Esophagus muscularis mucosa (tissue), 4 donors: Measurements from ENCODE around the gene EFHC1.

Experiments used
- EP300 ChIP-seq: sonication (generic); formaldehyde crosslinking; IDR thresholded peaks from one replicate; pipeline ENCODE4 v1.6.1; 2017; ENCODE audit warnings: antibody characterized with exemption
- POLR2A ChIP-seq: fragments of 450-650 bp; IDR thresholded peaks from one replicate; pipeline ENCODE4 v1.6.1; 2017; ENCODE audit warnings: antibody characterized with exemption, moderate library complexity, mild to moderate bottlenecking, low read depth
- POLR2AphosphoS5 ChIP-seq, 2 donors: sonication (generic); formaldehyde crosslinking; IDR thresholded peaks; one replicate each; pipeline ENCODE4 v1.6.1; 2017; ENCODE audit warnings: antibody characterized with exemption in 2 of 2
- TF ChIP-seq, protein P1 (sequence below), 3 experiments: fragments of 200-600 bp in 2 of 3; fragments of 450-650 bp in 1 of 3; sonication (generic) in 2 of 3; IDR thresholded peaks; one replicate each; pipeline ENCODE4 v1.5.1; 2017 to 2019; ENCODE audit warnings: antibody characterized with exemption in 3 of 3, mild to moderate bottlenecking in 2 of 3, moderate library complexity in 1 of 3

GRCh38 chr6:52389264-52389625 lies 30.9 kb upstream of the EFHC1 start:
- TF ChIP-seq, protein P1, sequence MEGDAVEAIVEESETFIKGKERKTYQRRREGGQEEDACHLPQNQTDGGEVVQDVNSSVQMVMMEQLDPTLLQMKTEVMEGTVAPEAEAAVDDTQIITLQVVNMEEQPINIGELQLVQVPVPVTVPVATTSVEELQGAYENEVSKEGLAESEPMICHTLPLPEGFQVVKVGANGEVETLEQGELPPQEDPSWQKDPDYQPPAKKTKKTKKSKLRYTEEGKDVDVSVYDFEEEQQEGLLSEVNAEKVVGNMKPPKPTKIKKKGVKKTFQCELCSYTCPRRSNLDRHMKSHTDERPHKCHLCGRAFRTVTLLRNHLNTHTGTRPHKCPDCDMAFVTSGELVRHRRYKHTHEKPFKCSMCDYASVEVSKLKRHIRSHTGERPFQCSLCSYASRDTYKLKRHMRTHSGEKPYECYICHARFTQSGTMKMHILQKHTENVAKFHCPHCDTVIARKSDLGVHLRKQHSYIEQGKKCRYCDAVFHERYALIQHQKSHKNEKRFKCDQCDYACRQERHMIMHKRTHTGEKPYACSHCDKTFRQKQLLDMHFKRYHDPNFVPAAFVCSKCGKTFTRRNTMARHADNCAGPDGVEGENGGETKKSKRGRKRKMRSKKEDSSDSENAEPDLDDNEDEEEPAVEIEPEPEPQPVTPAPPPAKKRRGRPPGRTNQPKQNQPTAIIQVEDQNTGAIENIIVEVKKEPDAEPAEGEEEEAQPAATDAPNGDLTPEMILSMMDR (IDR thresholded peaks at IDR 0.05) = no peak
- no peak for TF ChIP-seq EP300
- TF ChIP-seq POLR2AphosphoS5 (IDR thresholded peaks at IDR 0.05) = no peak
- no peak for TF ChIP-seq POLR2A
